Measurements from ENCODE around the gene PRH2. TPM values are rescaled to one million over a fixed set of nuclear protein-coding genes. Genes with fewer than 3 reads are reported as not detected.

The PRH2 gene
- total and polyA plus RNA-seq, 2 donors from 2014 or later: not detected

DNA sequence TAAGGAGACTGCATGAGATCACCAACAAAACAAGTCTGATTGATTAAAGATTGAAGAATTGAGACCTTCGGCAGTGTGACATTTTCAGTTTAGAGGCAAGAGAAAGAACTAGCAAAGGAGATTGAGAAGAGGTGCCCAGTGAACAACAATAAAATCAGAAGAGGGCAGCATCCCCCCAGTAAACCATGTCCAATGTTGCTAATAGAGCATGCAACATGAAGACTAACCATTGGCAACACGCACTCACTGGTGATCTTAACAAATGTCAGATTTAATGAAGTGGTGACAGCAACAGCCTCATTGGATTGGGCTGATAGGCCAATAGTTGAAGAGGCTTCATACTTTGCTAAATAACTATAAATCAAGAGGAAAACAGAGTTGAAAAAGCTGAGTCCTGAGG, 30.8 kb downstream of the PRH2 start:
- Histone ChIP-seq H3K36me3 (ENCODE audit: control insufficient read depth in 2 of 3, insufficient read depth in 3 of 3, low read length in 3 of 3) (no peaks in the 10 kb centered on the region), H3K4me1 (ENCODE audit: control insufficient read depth in 2 of 3, insufficient read depth in 2 of 3, low read depth in 1 of 3, low read length in 3 of 3) (no peaks in the 10 kb centered on the region), H3K27ac (ENCODE audit: low read depth in 2 of 2, low read length in 2 of 2) (no peak overlapping the region), H3K9me3 (ENCODE audit: control insufficient read depth in 2 of 3, insufficient read depth in 1 of 3, low read length in 3 of 3) (peaks cover 0 to 2% (median 0%) of the 10 kb centered on the region in 3 donors), H3K4me3 (ENCODE audit: low read length in 3 of 3) (no peak overlapping the region), H3K27me3 (ENCODE audit: control insufficient read depth, insufficient read depth, low read length) (no peaks in the 10 kb centered on the region), H3K9ac (ENCODE audit: low read length in 3 of 3) (no peak overlapping the region)
- TF ChIP-seq, protein P1, sequence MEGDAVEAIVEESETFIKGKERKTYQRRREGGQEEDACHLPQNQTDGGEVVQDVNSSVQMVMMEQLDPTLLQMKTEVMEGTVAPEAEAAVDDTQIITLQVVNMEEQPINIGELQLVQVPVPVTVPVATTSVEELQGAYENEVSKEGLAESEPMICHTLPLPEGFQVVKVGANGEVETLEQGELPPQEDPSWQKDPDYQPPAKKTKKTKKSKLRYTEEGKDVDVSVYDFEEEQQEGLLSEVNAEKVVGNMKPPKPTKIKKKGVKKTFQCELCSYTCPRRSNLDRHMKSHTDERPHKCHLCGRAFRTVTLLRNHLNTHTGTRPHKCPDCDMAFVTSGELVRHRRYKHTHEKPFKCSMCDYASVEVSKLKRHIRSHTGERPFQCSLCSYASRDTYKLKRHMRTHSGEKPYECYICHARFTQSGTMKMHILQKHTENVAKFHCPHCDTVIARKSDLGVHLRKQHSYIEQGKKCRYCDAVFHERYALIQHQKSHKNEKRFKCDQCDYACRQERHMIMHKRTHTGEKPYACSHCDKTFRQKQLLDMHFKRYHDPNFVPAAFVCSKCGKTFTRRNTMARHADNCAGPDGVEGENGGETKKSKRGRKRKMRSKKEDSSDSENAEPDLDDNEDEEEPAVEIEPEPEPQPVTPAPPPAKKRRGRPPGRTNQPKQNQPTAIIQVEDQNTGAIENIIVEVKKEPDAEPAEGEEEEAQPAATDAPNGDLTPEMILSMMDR (IDR thresholded peaks at IDR 0.05; ENCODE audit: borderline replicate concordance, extremely low read depth, insufficient read depth): no peak
- no peak for FAIRE-seq
- no peak for DNase-seq
- intact Hi-C loops (cut with DNase I): no loop called here

DNA sequence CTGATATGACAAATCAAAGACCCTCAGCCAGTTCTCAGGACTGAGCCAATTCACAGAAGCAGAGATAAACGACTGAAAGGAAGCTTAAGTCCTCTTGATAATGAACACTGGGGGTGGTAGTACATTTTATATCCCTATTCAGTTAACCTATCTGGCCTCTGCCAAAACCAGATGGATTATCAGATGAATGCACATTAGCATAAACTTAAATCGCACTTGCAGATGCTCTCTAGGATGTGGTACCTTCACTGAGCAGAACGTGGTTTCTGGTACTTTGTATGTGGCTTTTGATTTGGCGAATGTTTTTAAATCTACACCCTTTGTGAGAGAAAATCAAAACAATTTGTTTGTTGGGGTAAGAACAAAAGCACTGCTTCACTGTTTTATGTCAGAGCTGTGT, 31.2 kb downstream of the PRH2 start:
- H3K4me1 ChIP-seq (ENCODE audit: control insufficient read depth in 2 of 3, insufficient read depth in 2 of 3, low read depth in 1 of 3, low read length in 3 of 3): no peaks in the 10 kb centered on the region
- H3K9ac ChIP-seq (ENCODE audit: low read length in 3 of 3): no peak overlapping the region
- H3K4me3 ChIP-seq (ENCODE audit: low read length in 3 of 3): no peak overlapping the region
- no peak for FAIRE-seq
- H3K36me3 ChIP-seq (ENCODE audit: control insufficient read depth in 2 of 3, insufficient read depth in 3 of 3, low read length in 3 of 3): no peaks in the 10 kb centered on the region
- DNase-seq: no peak
- intact Hi-C loops (cut with DNase I): no loop called here
- H3K27me3 ChIP-seq (ENCODE audit: control insufficient read depth, insufficient read depth, low read length): no peaks in the 10 kb centered on the region
- TF ChIP-seq, protein P1 (IDR thresholded peaks at IDR 0.05; ENCODE audit: borderline replicate concordance, extremely low read depth, insufficient read depth): no peak
- peaks cover 0 to 2% (median 0%) of the 10 kb centered on the region in 3 donors for H3K9me3 ChIP-seq (ENCODE audit: control insufficient read depth in 2 of 3, insufficient read depth in 1 of 3, low read length in 3 of 3)
- no peak overlapping the region for H3K27ac ChIP-seq (ENCODE audit: low read depth in 2 of 2, low read length in 2 of 2)

DNA sequence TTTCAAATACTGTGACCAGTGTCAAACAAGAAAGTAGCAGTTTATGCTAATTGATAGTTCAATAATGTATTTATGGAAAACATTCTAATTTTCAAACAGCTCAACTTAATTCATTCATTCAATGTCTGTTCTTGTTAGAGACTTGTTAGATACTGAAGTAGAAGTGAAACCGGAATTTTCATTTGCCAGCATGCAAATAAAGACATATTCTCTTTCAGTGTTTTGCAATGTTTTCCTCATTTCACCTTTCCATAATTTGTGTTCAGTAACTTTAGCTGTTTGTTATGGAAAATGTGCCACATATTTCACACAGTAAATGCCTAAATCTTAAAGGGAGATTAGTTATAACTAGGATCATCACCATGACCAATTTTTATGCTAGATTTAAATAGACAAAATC, 36.4 kb downstream of the PRH2 start:
- Histone ChIP-seq H3K27me3 (ENCODE audit: control insufficient read depth, insufficient read depth, low read length) (no peaks in the 10 kb centered on the region), H3K36me3 (ENCODE audit: control insufficient read depth in 2 of 3, insufficient read depth in 3 of 3, low read length in 3 of 3) (no peaks in the 10 kb centered on the region), H3K27ac (ENCODE audit: low read depth in 2 of 2, low read length in 2 of 2) (no peak overlapping the region), H3K9me3 (ENCODE audit: control insufficient read depth in 2 of 3, insufficient read depth in 1 of 3, low read length in 3 of 3) (no peaks in the 10 kb centered on the region), H3K9ac (ENCODE audit: low read length in 3 of 3) (no peak overlapping the region), H3K4me1 (ENCODE audit: control insufficient read depth in 2 of 3, insufficient read depth in 2 of 3, low read depth in 1 of 3, low read length in 3 of 3) (peaks cover 0 to 2% (median 0%) of the 10 kb centered on the region in 3 donors), H3K4me3 (ENCODE audit: low read length in 3 of 3) (no peak overlapping the region)
- DNase-seq (no peak), FAIRE-seq (no peak)
- intact Hi-C loops (cut with DNase I): no loop called here
- TF ChIP-seq, protein P1 (IDR thresholded peaks at IDR 0.05; ENCODE audit: borderline replicate concordance, extremely low read depth, insufficient read depth): no peak

DNA sequence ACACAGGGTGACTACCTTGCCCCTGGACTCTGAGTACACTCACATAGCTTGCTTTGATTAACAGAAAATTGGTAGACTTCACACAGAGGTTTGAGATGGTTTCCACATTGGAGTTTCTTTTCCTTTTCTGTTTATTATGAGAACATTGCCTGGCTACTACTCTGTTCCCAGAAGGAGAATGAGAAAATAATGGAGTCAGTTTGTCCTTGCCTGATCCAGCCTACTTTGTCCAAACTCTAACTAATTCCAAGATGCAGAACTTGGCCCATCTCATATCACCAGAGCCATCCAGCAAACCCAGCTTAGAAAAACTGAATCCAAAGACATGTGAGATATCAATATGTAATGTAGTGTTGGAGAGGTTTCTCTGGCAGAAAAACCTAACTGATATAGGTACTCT, 37.3 kb downstream of the PRH2 start:
- Histone ChIP-seq H3K9me3 (ENCODE audit: control insufficient read depth in 2 of 3, insufficient read depth in 1 of 3, low read length in 3 of 3) (no peaks in the 10 kb centered on the region), H3K4me3 (ENCODE audit: low read length in 3 of 3) (no peak overlapping the region), H3K9ac (ENCODE audit: low read length in 3 of 3) (no peak overlapping the region), H3K27me3 (ENCODE audit: control insufficient read depth, insufficient read depth, low read length) (no peaks in the 10 kb centered on the region), H3K4me1 (ENCODE audit: control insufficient read depth in 2 of 3, insufficient read depth in 2 of 3, low read depth in 1 of 3, low read length in 3 of 3) (peaks cover 0 to 2% (median 0%) of the 10 kb centered on the region in 3 donors), H3K27ac (ENCODE audit: low read depth in 2 of 2, low read length in 2 of 2) (no peak overlapping the region), H3K36me3 (ENCODE audit: control insufficient read depth in 2 of 3, insufficient read depth in 3 of 3, low read length in 3 of 3) (no peaks in the 10 kb centered on the region)
- DNase-seq: no peak
- TF ChIP-seq, protein P1 (IDR thresholded peaks at IDR 0.05; ENCODE audit: borderline replicate concordance, extremely low read depth, insufficient read depth): no peak
- intact Hi-C loops (cut with DNase I): no loop called here
- FAIRE-seq: no peak

Data from kidney (tissue), 14 donors.